Upper lobe of left lung (tissue), 6 donors: ENCODE measurements around the gene ROCK2. TPM values are rescaled to one million over a fixed set of nuclear protein-coding genes. Genes with fewer than 3 reads are reported as not detected.

Experiments used
- ATAC-seq, 2 donors: fragments of 200-7000 bp; cut with Tn5 transposase; one replicate each; pipeline ENCODE4 v1.9.1; 2022; ENCODE audit warnings: mild to moderate bottlenecking in 2 of 2, moderate library complexity in 2 of 2; ENCODE audit not compliant: low FRiP score in 2 of 2
- DNase-seq, 2 donors: peaks; one replicate each; pipeline ENCODE4 v3.0.0-alpha.2; 2019 to 2020
- H3K27ac ChIP-seq, 4 donors: fragments of 200-600 bp; sonication (generic); one replicate each; pipeline ENCODE4 v1.5.1; 2016 to 2019
- H3K27me3 ChIP-seq, 4 donors: fragments of 200-600 bp; sonication (generic); one replicate each; pipeline ENCODE4 v1.5.1; 2017 to 2019
- H3K36me3 ChIP-seq, 4 donors: fragments of 200-600 bp; sonication (generic); one replicate each; pipeline ENCODE4 v1.5.1; 2016 to 2019
- H3K4me1 ChIP-seq, 4 donors: fragments of 200-600 bp; sonication (generic); one replicate each; pipeline ENCODE4 v1.5.1; 2018 to 2019
- H3K4me3 ChIP-seq, 4 donors: fragments of 200-600 bp; sonication (generic); one replicate each; pipeline ENCODE4 v1.5.1; 2017 to 2019; ENCODE audit warnings: mild to moderate bottlenecking in 2 of 4, moderate library complexity in 1 of 4
- H3K9me3 ChIP-seq, 4 donors: fragments of 200-600 bp; sonication (generic); one replicate each; pipeline ENCODE4 v1.5.1; 2018 to 2019
- CTCF ChIP-seq, 6 experiments: fragments of 450-650 bp in 4 of 6; fragments of 200-600 bp in 2 of 6; sonication (generic) in 2 of 6; IDR thresholded peaks; one replicate each; pipeline ENCODE4 v1.5.1; 2016 to 2019; ENCODE audit warnings: antibody characterized with exemption in 6 of 6
- EP300 ChIP-seq, 4 donors: sonication (generic); formaldehyde crosslinking; IDR thresholded peaks; one replicate each; pipeline ENCODE4 v1.5.1; 2017; ENCODE audit warnings: antibody characterized with exemption in 4 of 4, control low read depth in 2 of 4
- POLR2A ChIP-seq, 4 donors: fragments of 450-650 bp; IDR thresholded peaks; one replicate each; pipeline ENCODE4 v1.5.1; 2016 to 2017; ENCODE audit warnings: antibody characterized with exemption in 4 of 4, mild to moderate bottlenecking in 2 of 4
- POLR2AphosphoS5 ChIP-seq, 2 donors: sonication (generic); formaldehyde crosslinking; IDR thresholded peaks; one replicate each; pipeline ENCODE4 v1.5.1; 2017; ENCODE audit warnings: antibody characterized with exemption in 2 of 2
- WGBS, 2 donors: methylation state at CpG; one replicate each; pipeline ENCODE4 v1.1.5; 2017 to 2018; 5-methylcytosine and 5-hydroxymethylcytosine counted together
- total RNA-seq, 6 donors: library from RNA; depleted of rRNA in 4 of 6; stranded (reverse); fragments of >200 nt in 4 of 6; gene quantifications; one replicate each; pipeline versions ENCODE4 v1.1.0 to v1.2.1, GENCODE V29; 2016 to 2021
- donor health status: DM: no; HTN: no; CAD: no; lungs with moderate emphysema.
- donor health status: DM: no; HTN: yes; CAD: no; lungs with severe emphysema.

Gene ROCK2
- total RNA-seq, 6 donors from 2014 or later, result 37.6 to 99.7 (median 56.2) TPM

GRCh38 chr2:11163439-11164317 is 180.8 kb downstream of the ROCK2 start:
- H3K9me3 ChIP-seq, result no peaks in the 10 kb centered on the region
- ATAC-seq (no peak), DNase-seq (no peak)
- H3K4me3 ChIP-seq, result no peak overlapping the region
- TF ChIP-seq POLR2AphosphoS5 (IDR thresholded peaks at IDR 0.05) (no peak), CTCF (IDR thresholded peaks at IDR 0.05) (no peak), POLR2A (IDR thresholded peaks at IDR 0.05) (no peak), EP300 (IDR thresholded peaks at IDR 0.05) (no peak)
- no peak overlapping the region for H3K27ac ChIP-seq
- WGBS, 2 donors, result 89 to 96% methylated on average over 16 of the region's 16 CpGs
- no peaks in the 10 kb centered on the region for H3K27me3 ChIP-seq
- H3K36me3 ChIP-seq, result peaks cover 0 to 17% (median 0%) of the 10 kb centered on the region in 4 donors
- H3K4me1 ChIP-seq, result no peaks in the 10 kb centered on the region

DNA sequence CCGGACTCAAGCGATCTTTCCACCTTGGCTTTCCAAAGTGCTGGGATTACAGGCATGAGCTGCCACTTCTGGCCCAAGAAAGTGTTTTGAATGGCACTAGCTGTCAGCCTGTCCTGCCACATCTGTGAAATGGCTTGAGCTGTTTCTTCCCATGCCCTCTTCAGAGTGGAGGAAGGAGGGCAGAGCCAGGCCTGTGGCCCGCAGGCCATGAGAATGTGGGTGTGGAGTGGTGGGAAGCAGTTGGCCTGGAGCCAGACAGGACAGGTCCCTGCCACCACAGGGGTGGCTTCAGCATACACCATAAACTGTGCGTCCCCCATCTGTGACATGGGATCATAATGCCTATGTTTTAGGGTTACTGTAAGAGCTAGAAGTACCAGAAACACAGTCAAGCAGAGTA is 182.7 kb downstream of the ROCK2 start:
- Histone ChIP-seq H3K4me1 (peaks cover 0 to 4% (median 3%) of the 10 kb centered on the region in 4 donors), H3K27me3 (no peaks in the 10 kb centered on the region), H3K27ac (no peak overlapping the region), H3K36me3 (peaks cover 0 to 17% (median 0%) of the 10 kb centered on the region in 4 donors), H3K9me3 (no peaks in the 10 kb centered on the region), H3K4me3 (no peak overlapping the region)
- DNase-seq (no peak), ATAC-seq (no peak)
- WGBS, 2 donors, result 93 to 100% methylated on average over 2 to 4 of the region's 4 CpGs
- TF ChIP-seq POLR2AphosphoS5 (IDR thresholded peaks at IDR 0.05), result no peak
- TF ChIP-seq EP300 (IDR thresholded peaks at IDR 0.05), result no peak
- TF ChIP-seq CTCF (IDR thresholded peaks at IDR 0.05), result no peak
- no peak for TF ChIP-seq POLR2A (IDR thresholded peaks at IDR 0.05)

DNA sequence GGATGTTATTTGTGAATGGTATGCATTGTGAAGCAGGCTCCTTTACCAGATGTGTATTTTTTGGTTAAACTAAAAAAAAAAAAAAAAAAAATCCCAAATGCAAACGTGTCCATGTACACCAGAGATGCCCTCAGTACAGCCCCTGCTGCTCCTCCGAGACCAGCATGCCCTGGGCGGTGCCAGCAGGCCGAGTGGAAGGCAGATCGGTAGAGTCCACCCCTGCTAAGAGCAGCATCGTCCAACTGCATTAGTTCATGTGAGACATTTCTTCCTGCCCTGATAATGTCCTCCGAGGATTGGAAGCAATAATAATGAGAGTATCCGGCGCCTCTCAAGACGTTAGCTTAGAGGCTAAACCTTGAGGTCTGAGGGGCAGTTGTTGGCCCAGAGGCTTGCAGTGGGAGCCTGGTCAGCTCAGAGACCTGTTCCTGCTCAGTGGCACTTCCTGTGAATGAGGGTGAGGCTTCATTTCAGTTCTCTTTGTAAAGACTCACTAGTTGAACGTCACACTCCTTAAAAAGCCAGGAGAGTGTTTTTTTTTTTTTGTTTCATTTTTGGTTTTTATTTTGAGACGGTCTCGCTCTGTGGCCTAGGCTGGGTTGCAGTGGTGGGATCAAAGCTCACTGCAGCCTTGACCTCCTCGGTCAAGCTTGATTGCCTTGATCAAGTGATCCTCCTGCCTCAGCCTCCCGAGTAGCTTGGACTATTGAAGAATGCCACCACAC is 183.5 kb downstream of the ROCK2 start:
- TF ChIP-seq EP300 (IDR thresholded peaks at IDR 0.05) (no peak), POLR2A (IDR thresholded peaks at IDR 0.05) (no peak), CTCF (IDR thresholded peaks at IDR 0.05) (no peak), POLR2AphosphoS5 (IDR thresholded peaks at IDR 0.05) (no peak)
- Histone ChIP-seq H3K4me1 (peaks cover 8 to 12% (median 11%) of the 10 kb centered on the region in 4 donors), H3K27ac (peak overlapping the region in 1 of 4 donors; percentile 30), H3K4me3 (no peak overlapping the region), H3K27me3 (no peaks in the 10 kb centered on the region), H3K36me3 (peaks cover 0 to 17% (median 0%) of the 10 kb centered on the region in 4 donors), H3K9me3 (no peaks in the 10 kb centered on the region)
- ATAC-seq (peak in 1 of 2 donors; percentile 40), DNase-seq (no peak)
- 87% methylated on average over 15 of the region's 15 CpGs for WGBS, 2 donors

DNA sequence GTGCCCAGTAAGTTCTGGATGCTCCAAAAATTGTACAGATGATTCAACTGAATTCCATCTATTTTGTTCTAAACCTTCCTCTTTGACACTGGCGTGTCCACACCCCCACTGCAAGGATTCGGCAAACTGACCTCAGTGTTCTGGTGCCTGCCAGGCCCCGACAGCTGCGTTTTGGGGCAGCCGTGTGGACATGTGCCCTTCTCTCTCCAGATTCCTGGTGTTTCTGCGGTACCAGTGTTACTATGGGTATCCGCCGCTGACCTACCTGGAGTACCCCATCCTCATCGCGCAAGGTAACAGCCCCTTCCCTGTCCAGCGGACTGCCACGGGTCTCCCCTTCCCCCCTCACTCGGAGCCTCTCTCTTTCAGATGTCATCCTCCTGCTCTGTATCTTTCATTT is 184.2 kb downstream of the ROCK2 start:
- Histone ChIP-seq H3K4me1 (peaks cover 10 to 17% (median 14%) of the 10 kb centered on the region in 4 donors), H3K27ac (no peak overlapping the region), H3K36me3 (peaks cover 0 to 17% (median 0%) of the 10 kb centered on the region in 4 donors), H3K9me3 (no peaks in the 10 kb centered on the region), H3K4me3 (no peak overlapping the region), H3K27me3 (no peaks in the 10 kb centered on the region)
- 91 to 97% methylated on average over 13 of the region's 13 CpGs for WGBS, 2 donors
- no peak for ATAC-seq
- TF ChIP-seq EP300 (IDR thresholded peaks at IDR 0.05) (no peak), POLR2AphosphoS5 (IDR thresholded peaks at IDR 0.05) (no peak), CTCF (IDR thresholded peaks at IDR 0.05) (no peak), POLR2A (IDR thresholded peaks at IDR 0.05) (no peak)
- DNase-seq, result no peak
